ENCODE measurements around the gene SMARCE1. TPM values are rescaled to one million over a fixed set of nuclear protein-coding genes. Genes with fewer than 3 reads are reported as not detected.

The SMARCE1 gene
- total RNA-seq, 1 experiment from 2014 or later = 168 TPM

GRCh38 chr17:40645943-40646342 lies 1.7 kb downstream of the SMARCE1 start:
- no peak for DNase-seq (ENCODE audit: low spot score)

GRCh38 chr17:40645291-40645690 lies 2.3 kb downstream of the SMARCE1 start:
- no peak for DNase-seq (ENCODE audit: low spot score)

GRCh38 chr17:40637931-40638330 lies 9.7 kb downstream of the SMARCE1 start:
- DNase-seq (ENCODE audit: low spot score) = no peak

GRCh38 chr17:40633871-40634270 lies 13.7 kb downstream of the SMARCE1 start:
- DNase-seq (ENCODE audit: low spot score) = no peak

GRCh38 chr17:40632216-40632615 lies 15.4 kb downstream of the SMARCE1 start:
- no peak for DNase-seq (ENCODE audit: low spot score)

GRCh38 chr17:40629842-40630241 lies 17.8 kb downstream of the SMARCE1 start:
- DNase-seq (ENCODE audit: low spot score) = no peak

GRCh38 chr17:40625311-40625710 lies 22.3 kb downstream of the SMARCE1 start:
- DNase-seq (ENCODE audit: low spot score) = no peak

- DNase-seq (ENCODE audit: low spot score) = no peak
Measured at GRCh38 chr17:40623419-40624210, 24.0 kb downstream of the SMARCE1 start.

- no peak for DNase-seq (ENCODE audit: low spot score)
Measured at GRCh38 chr17:40622509-40622928, 25.1 kb downstream of the SMARCE1 start.

GRCh38 chr17:40621578-40621977 lies 26.0 kb downstream of the SMARCE1 start:
- no peak for DNase-seq (ENCODE audit: low spot score)

GRCh38 chr17:40621019-40621418 lies 26.6 kb downstream of the SMARCE1 start:
- no peak for DNase-seq (ENCODE audit: low spot score)

- DNase-seq (ENCODE audit: low spot score) = no peak
Measured at GRCh38 chr17:40618754-40619625, 28.6 kb downstream of the SMARCE1 start.

- DNase-seq (ENCODE audit: low spot score) = no peak
Measured at GRCh38 chr17:40617678-40618240, 29.9 kb downstream of the SMARCE1 start.

GRCh38 chr17:40616592-40616991 lies 31.0 kb downstream of the SMARCE1 start:
- DNase-seq (ENCODE audit: low spot score) = no peak

GRCh38 chr17:40615841-40616476 lies 31.7 kb downstream of the SMARCE1 start:
- no peak for DNase-seq (ENCODE audit: low spot score)

- DNase-seq (ENCODE audit: low spot score) = peak; percentile 58
Measured at GRCh38 chr17:40615068-40615840, 32.4 kb downstream of the SMARCE1 start.

- no peak for DNase-seq (ENCODE audit: low spot score)
Measured at GRCh38 chr17:40614431-40615067, 33.1 kb downstream of the SMARCE1 start.

- DNase-seq (ENCODE audit: low spot score) = no peak
Measured at GRCh38 chr17:40613467-40614154, 34.0 kb downstream of the SMARCE1 start.

GRCh38 chr17:40612599-40613244 lies 34.9 kb downstream of the SMARCE1 start:
- no peak for DNase-seq (ENCODE audit: low spot score)
